SK-N-SH (cell line): ENCODE results near the gene MOCOS.

Experiments used
- CTCF ChIP-seq: fragments of 200-600 bp; sonication (generic); IDR thresholded peaks from 2 replicates; pipeline ENCODE4 v1.6.1; 2017; ENCODE audit warnings: antibody characterized with exemption, mild to moderate bottlenecking, moderate library complexity
- EZH2phosphoT487 ChIP-seq: fragments of 200-600 bp; sonication (generic); IDR thresholded peaks from 2 replicates; pipeline ENCODE4 v1.6.1; 2017; ENCODE audit warnings: low read depth, mixed run types, mild to moderate bottlenecking, antibody characterized with exemption, moderate library complexity, borderline replicate concordance
- GABPA ChIP-seq: IDR thresholded peaks from 2 replicates; pipeline ENCODE4 v1.4.0; 2012; ENCODE audit warnings: low read depth, mild to moderate bottlenecking
- GATA2 ChIP-seq: sonication (generic); formaldehyde crosslinking; IDR thresholded peaks from 2 replicates; pipeline ENCODE4 v1.5.0; 2020; ENCODE audit warnings: mild to moderate bottlenecking, missing genetic modification reagents
- RFX5 ChIP-seq: IDR thresholded peaks from 2 replicates; pipeline ENCODE4 v1.6.1; 2012; ENCODE audit warnings: mild to moderate bottlenecking, improper control_type of control experiment, low read length
- SMC3 ChIP-seq: IDR thresholded peaks from 2 replicates; pipeline ENCODE4 v1.6.1; 2012; ENCODE audit warnings: low read depth, low read length, improper control_type of control experiment
- TCF12 ChIP-seq: IDR thresholded peaks from 2 replicates; pipeline ENCODE4 v1.4.0; 2012
- YY1 ChIP-seq: IDR thresholded peaks from 2 replicates; pipeline ENCODE4 v1.4.0; 2012; ENCODE audit warnings: low read depth, mild to moderate bottlenecking

- TF ChIP-seq CTCF (no peak), TCF12 (no peak), RFX5 (no peak), GATA2 (CRISPR knock-in tag) (no peak), SMC3 (no peak), YY1 (no peak), EZH2phosphoT487 (no peak), GABPA (no peak)
Measured at GRCh38 chr18:36279001-36279400, 91.7 kb downstream of the MOCOS start.
